ENCODE results near the gene DGKG. TPM values are rescaled to one million over a fixed set of nuclear protein-coding genes. Genes with fewer than 3 reads are reported as not detected.

Gene DGKG
- total and polyA plus RNA-seq, 4 donors = 2.1 to 13.7 (median 8.0) TPM

GRCh38 chr3:186361246-186361761 lies 730 bp downstream of the DGKG start:
- DNase-seq (no peak), ATAC-seq (ENCODE audit: insufficient read depth, low FRiP score) (no peak)
- H3K27ac ChIP-seq (ENCODE audit: low read depth in 1 of 2, low read length in 1 of 2) = peak overlapping the region; percentile 9 to 57
- H3K9ac ChIP-seq (ENCODE audit: insufficient read depth in 1 of 2, low read length in 2 of 2) = no peak overlapping the region
- H3K36me3 ChIP-seq (ENCODE audit: control insufficient read depth in 4 of 4, insufficient read depth in 4 of 4, low read length in 4 of 4) = no peaks in the 10 kb centered on the region
- H3K27me3 ChIP-seq (ENCODE audit: control insufficient read depth in 3 of 3, insufficient read depth in 3 of 3, low read length in 2 of 3) = peaks cover 0 to 54% (median 42%) of the 10 kb centered on the region in 3 donors
- peaks cover 0 to 4% (median 0%) of the 10 kb centered on the region in 5 donors for H3K4me1 ChIP-seq (ENCODE audit: control insufficient read depth in 5 of 5, insufficient read depth in 5 of 5, low read length in 5 of 5)
- TF ChIP-seq CTCF (IDR thresholded peaks at IDR 0.05; ENCODE audit: control extremely low read depth, extremely low read depth) = no peak
- H3K9me3 ChIP-seq (ENCODE audit: control insufficient read depth in 4 of 4, insufficient read depth in 3 of 4, low read length in 3 of 4) = no peaks in the 10 kb centered on the region
- peak overlapping the region; percentile 41 for H3K4me3 ChIP-seq
- 2 to 3% methylated on average over 26 of the region's 26 CpGs for WGBS, 2 donors

GRCh38 chr3:186360779-186361178 lies 1.3 kb downstream of the DGKG start:
- DNase-seq (no peak), ATAC-seq (ENCODE audit: insufficient read depth, low FRiP score) (peak; percentile 30)
- Histone ChIP-seq H3K4me3 (no peak overlapping the region), H3K36me3 (ENCODE audit: control insufficient read depth in 4 of 4, insufficient read depth in 4 of 4, low read length in 4 of 4) (no peaks in the 10 kb centered on the region), H3K27me3 (ENCODE audit: control insufficient read depth in 3 of 3, insufficient read depth in 3 of 3, low read length in 2 of 3) (peaks cover 0 to 54% (median 42%) of the 10 kb centered on the region in 3 donors), H3K9me3 (ENCODE audit: control insufficient read depth in 4 of 4, insufficient read depth in 3 of 4, low read length in 3 of 4) (no peaks in the 10 kb centered on the region), H3K9ac (ENCODE audit: insufficient read depth in 1 of 2, low read length in 2 of 2) (no peak overlapping the region), H3K4me1 (ENCODE audit: control insufficient read depth in 5 of 5, insufficient read depth in 5 of 5, low read length in 5 of 5) (peaks cover 0 to 4% (median 0%) of the 10 kb centered on the region in 5 donors), H3K27ac (ENCODE audit: low read depth in 1 of 2, low read length in 1 of 2) (peak overlapping the region in 1 of 2 donors; percentile 9)
- TF ChIP-seq CTCF (IDR thresholded peaks at IDR 0.05; ENCODE audit: control extremely low read depth, extremely low read depth) = no peak
- WGBS, 2 donors = 4 to 5% methylated on average over 27 of the region's 27 CpGs

- Histone ChIP-seq H3K4me3 (no peak overlapping the region), H3K27me3 (ENCODE audit: control insufficient read depth in 3 of 3, insufficient read depth in 3 of 3, low read length in 2 of 3) (peaks cover 0 to 51% (median 33%) of the 10 kb centered on the region in 3 donors), H3K9ac (ENCODE audit: insufficient read depth in 1 of 2, low read length in 2 of 2) (no peak overlapping the region), H3K27ac (ENCODE audit: low read depth in 1 of 2, low read length in 1 of 2) (no peak overlapping the region), H3K4me1 (ENCODE audit: control insufficient read depth in 5 of 5, insufficient read depth in 5 of 5, low read length in 5 of 5) (peaks cover 0 to 6% (median 0%) of the 10 kb centered on the region in 5 donors), H3K9me3 (ENCODE audit: control insufficient read depth in 4 of 4, insufficient read depth in 3 of 4, low read length in 3 of 4) (peaks cover 0 to 2% (median 0%) of the 10 kb centered on the region in 4 donors), H3K36me3 (ENCODE audit: control insufficient read depth in 4 of 4, insufficient read depth in 4 of 4, low read length in 4 of 4) (no peaks in the 10 kb centered on the region)
- DNase-seq (peak in 1 of 3 donors; percentile 27), ATAC-seq (ENCODE audit: insufficient read depth, low FRiP score) (no peak)
- no peak for TF ChIP-seq CTCF (IDR thresholded peaks at IDR 0.05; ENCODE audit: control extremely low read depth, extremely low read depth)
- 53 to 73% methylated on average over 3 of the region's 3 CpGs for WGBS, 2 donors
These were observed 3.0 kb downstream of the DGKG start for GRCh38 chr3:186359078-186359477.

- H3K9me3 ChIP-seq (ENCODE audit: control insufficient read depth in 4 of 4, insufficient read depth in 3 of 4, low read length in 3 of 4) = peaks cover 0 to 2% (median 0%) of the 10 kb centered on the region in 4 donors
- TF ChIP-seq CTCF (IDR thresholded peaks at IDR 0.05; ENCODE audit: control extremely low read depth, extremely low read depth) = no peak
- peaks cover 0 to 3% (median 0%) of the 10 kb centered on the region in 5 donors for H3K4me1 ChIP-seq (ENCODE audit: control insufficient read depth in 5 of 5, insufficient read depth in 5 of 5, low read length in 5 of 5)
- H3K4me3 ChIP-seq = no peak overlapping the region
- peaks cover 0 to 22% (median 12%) of the 10 kb centered on the region in 3 donors for H3K27me3 ChIP-seq (ENCODE audit: control insufficient read depth in 3 of 3, insufficient read depth in 3 of 3, low read length in 2 of 3)
- WGBS, 2 donors = 82 to 88% methylated on average over 5 of the region's 5 CpGs
- ATAC-seq (ENCODE audit: insufficient read depth, low FRiP score) (no peak), DNase-seq (no peak)
- H3K9ac ChIP-seq (ENCODE audit: insufficient read depth in 1 of 2, low read length in 2 of 2) = no peak overlapping the region
- H3K36me3 ChIP-seq (ENCODE audit: control insufficient read depth in 4 of 4, insufficient read depth in 4 of 4, low read length in 4 of 4) = no peaks in the 10 kb centered on the region
- no peak overlapping the region for H3K27ac ChIP-seq (ENCODE audit: low read depth in 1 of 2, low read length in 1 of 2)
These were observed 5.9 kb downstream of the DGKG start for GRCh38 chr3:186356152-186356551.
